8988T (cell line): ENCODE results near the gene URM1.

Experiments
- DNase-seq: peaks from one replicate; pipeline ENCODE4 v3.0.0; 2011

Gene URM1

GRCh38 chr9:128438343-128439109 lies 67.4 kb downstream of the URM1 start:
- peak; percentile 77 for DNase-seq

- no peak for DNase-seq
These were observed 68.1 kb downstream of the URM1 start for GRCh38 chr9:128439273-128439672.
